H9 (cell line): ENCODE results near the gene CLIP3. TPM values are rescaled to one million over a fixed set of nuclear protein-coding genes. Genes with fewer than 3 reads are reported as not detected.

Source experiments
- DNase-seq: peaks from one replicate; pipeline ENCODE4 v3.0.0-alpha.2; 2017
- H2AFZ ChIP-seq: one replicate; pipeline ENCODE4 v1.6.1; 2013; ENCODE audit warnings: mild to moderate bottlenecking, low read length, control low read depth, moderate library complexity
- H2AK5ac ChIP-seq: 2 replicates; pipeline ENCODE4 v1.6.1; 2013; ENCODE audit warnings: low read length, control low read depth, mixed read lengths; ENCODE audit not compliant: insufficient read length
- H2BK120ac ChIP-seq: one replicate; pipeline ENCODE4 v1.6.1; 2013; ENCODE audit warnings: low read depth, mild to moderate bottlenecking, low read length, control low read depth, inconsistent platforms; ENCODE audit not compliant: poor library complexity, severe bottlenecking
- H2BK12ac ChIP-seq: 2 replicates; pipeline ENCODE4 v1.6.1; 2013; ENCODE audit warnings: low read length, control low read depth, mixed read lengths, low read depth; ENCODE audit not compliant: insufficient read length
- H2BK15ac ChIP-seq: 2 replicates; pipeline ENCODE4 v1.6.1; 2013; ENCODE audit warnings: low read depth, low read length, control low read depth
- H2BK20ac ChIP-seq: one replicate; pipeline ENCODE4 v1.6.1; 2013; ENCODE audit warnings: low read depth, mild to moderate bottlenecking, low read length, control low read depth, inconsistent platforms; ENCODE audit not compliant: poor library complexity, severe bottlenecking
- H2BK5ac ChIP-seq: 2 replicates; pipeline ENCODE4 v1.6.1; 2013; ENCODE audit warnings: low read length, control low read depth, mixed read lengths; ENCODE audit not compliant: insufficient read length
- H3K14ac ChIP-seq: 2 replicates; pipeline ENCODE4 v1.6.1; 2013; ENCODE audit warnings: low read length, control low read depth; ENCODE audit not compliant: insufficient read depth
- H3K18ac ChIP-seq: 2 replicates; pipeline ENCODE4 v1.6.1; 2013; ENCODE audit warnings: low read depth, mild to moderate bottlenecking, mixed read lengths, low read length, control low read depth; ENCODE audit not compliant: insufficient read length
- H3K23ac ChIP-seq: 2 replicates; pipeline ENCODE4 v1.6.1; 2013; ENCODE audit warnings: low read length, control low read depth, mixed read lengths, low read depth; ENCODE audit not compliant: insufficient read length
- H3K23me2 ChIP-seq: 2 replicates; pipeline ENCODE4 v1.6.1; 2013; ENCODE audit warnings: low read depth, mild to moderate bottlenecking, mixed read lengths, low read length, control low read depth; ENCODE audit not compliant: insufficient read length, poor library complexity, severe bottlenecking
- H3K27ac ChIP-seq: 2 replicates; pipeline ENCODE4 v1.5.1; 2013; ENCODE audit warnings: low read length, control low read depth, mixed read lengths, low read depth; ENCODE audit not compliant: insufficient read length
- H3K27me3 ChIP-seq: 2 replicates; pipeline ENCODE4 v1.6.1; 2013; ENCODE audit warnings: low read length, control low read depth, inconsistent platforms; ENCODE audit not compliant: insufficient read depth
- H3K4ac ChIP-seq: 2 replicates; pipeline ENCODE4 v1.6.1; 2013; ENCODE audit warnings: low read depth, mild to moderate bottlenecking, control low read depth, inconsistent platforms, low read length, moderate library complexity
- H3K4me1 ChIP-seq: 2 replicates; pipeline ENCODE4 v1.6.1; 2013; ENCODE audit warnings: low read length, control low read depth, inconsistent platforms; ENCODE audit not compliant: insufficient read depth
- H3K4me2 ChIP-seq: 2 replicates; pipeline ENCODE4 v1.6.1; 2013; ENCODE audit warnings: low read length, control low read depth, mixed read lengths; ENCODE audit not compliant: insufficient read length, insufficient read depth
- H3K56ac ChIP-seq: 2 replicates; pipeline ENCODE4 v1.6.1; 2013; ENCODE audit warnings: low read depth, mild to moderate bottlenecking, mixed read lengths, low read length, control low read depth; ENCODE audit not compliant: insufficient read length
- H3K79me1 ChIP-seq: 2 replicates; pipeline ENCODE4 v1.6.1; 2013; ENCODE audit warnings: low read depth, mild to moderate bottlenecking, moderate library complexity, low read length, control low read depth, inconsistent platforms; ENCODE audit not compliant: insufficient read depth, poor library complexity, severe bottlenecking
- H3K79me2 ChIP-seq: 2 replicates; pipeline ENCODE4 v1.6.1; 2013; ENCODE audit warnings: low read length, control low read depth, inconsistent platforms; ENCODE audit not compliant: insufficient read depth
- H3K9ac ChIP-seq: 2 replicates; pipeline ENCODE4 v1.6.1; 2013; ENCODE audit warnings: low read length, control low read depth, mixed read lengths; ENCODE audit not compliant: insufficient read length; ENCODE audit errors: extremely low read depth
- H3K9me3 ChIP-seq: one replicate; pipeline ENCODE4 v1.6.1; 2013; ENCODE audit warnings: low read depth, low read length, inconsistent platforms; ENCODE audit not compliant: control insufficient read depth
- H3T11ph ChIP-seq: one replicate; pipeline ENCODE4 v1.6.1; 2013; ENCODE audit warnings: mild to moderate bottlenecking, low read length, control low read depth, inconsistent platforms
- H4K20me1 ChIP-seq: one replicate; pipeline ENCODE4 v1.6.1; 2013; ENCODE audit not compliant: control insufficient read depth, insufficient read length, insufficient read depth
- H4K5ac ChIP-seq: 2 replicates; pipeline ENCODE4 v1.6.1; 2013; ENCODE audit warnings: low read depth, mild to moderate bottlenecking, mixed read lengths, low read length, control low read depth; ENCODE audit not compliant: insufficient read length
- H4K8ac ChIP-seq: replicated peaks from 2 replicates; pipeline ENCODE4 v1.6.1; 2013; ENCODE audit warnings: low read length, control low read depth, mixed read lengths, low read depth; ENCODE audit not compliant: insufficient read length
- H4K91ac ChIP-seq: 2 replicates; pipeline ENCODE4 v1.6.1; 2013; ENCODE audit warnings: low read depth, mild to moderate bottlenecking, moderate library complexity, mixed read lengths, low read length, control low read depth; ENCODE audit not compliant: insufficient read length
- H3K27ac Mint-ChIP-seq, 3 experiments: 2 replicates in 2 of 3; 3 replicates in 1 of 3; pipeline ENCODE4 v1.8.0; 2020 to 2021; ENCODE audit warnings: mixed read lengths in 3 of 3, mild to moderate bottlenecking in 1 of 3, moderate library complexity in 1 of 3
- H3K27me3 Mint-ChIP-seq: 2 replicates; pipeline ENCODE4 v1.8.0; 2021; ENCODE audit warnings: low read depth, mild to moderate bottlenecking, moderate library complexity, mixed read lengths
- H3K36me3 Mint-ChIP-seq, 3 experiments: 2 replicates in 2 of 3; 3 replicates in 1 of 3; pipeline ENCODE4 v1.8.0; 2020 to 2021; ENCODE audit warnings: low read depth in 3 of 3, mixed read lengths in 3 of 3; ENCODE audit not compliant: insufficient read depth in 1 of 3
- H3K4me1 Mint-ChIP-seq, 2 experiments: 2 replicates each; pipeline ENCODE4 v1.8.0; 2020; ENCODE audit warnings: mixed read lengths in 2 of 2
- H3K4me3 Mint-ChIP-seq, 2 experiments: 2 replicates in 1 of 2; 3 replicates in 1 of 2; pipeline ENCODE4 v1.8.0; 2020 to 2021; ENCODE audit warnings: mild to moderate bottlenecking in 2 of 2, mixed read lengths in 2 of 2, moderate library complexity in 1 of 2
- H3K9me3 Mint-ChIP-seq, 2 experiments: 2 replicates in 1 of 2; 3 replicates in 1 of 2; pipeline ENCODE4 v1.8.0; 2020; ENCODE audit warnings: mild to moderate bottlenecking in 2 of 2, mixed read lengths in 2 of 2, moderate library complexity in 1 of 2
- WGBS: extraction: QIAGEN DNeasy Blood & Tissue Kit; methylation state at CpG from one replicate; pipeline ENCODE4 v1.1.7; 2013; ENCODE audit warnings: missing lambda C conversion rate, low lambda C conversion rate, mixed read lengths; ENCODE audit not compliant: insufficient read length; ENCODE audit errors: extremely low coverage; 5-methylcytosine and 5-hydroxymethylcytosine counted together
- total RNA-seq: library from RNA; stranded (reverse); gene quantifications from 2 replicates; pipeline ENCODE4 v1.2.1, GENCODE V29; 2021
- TF ChIP-seq, protein P1 (sequence below): fragments of 200-600 bp; sonication (generic); conservative IDR thresholded peaks from 3 replicates; pipeline ENCODE4 v1.8.0; 2021; ENCODE audit warnings: antibody characterized with exemption, mild to moderate bottlenecking

The CLIP3 gene
- total RNA-seq, 1 experiment from 2014 or later: 19.7 TPM

DNA sequence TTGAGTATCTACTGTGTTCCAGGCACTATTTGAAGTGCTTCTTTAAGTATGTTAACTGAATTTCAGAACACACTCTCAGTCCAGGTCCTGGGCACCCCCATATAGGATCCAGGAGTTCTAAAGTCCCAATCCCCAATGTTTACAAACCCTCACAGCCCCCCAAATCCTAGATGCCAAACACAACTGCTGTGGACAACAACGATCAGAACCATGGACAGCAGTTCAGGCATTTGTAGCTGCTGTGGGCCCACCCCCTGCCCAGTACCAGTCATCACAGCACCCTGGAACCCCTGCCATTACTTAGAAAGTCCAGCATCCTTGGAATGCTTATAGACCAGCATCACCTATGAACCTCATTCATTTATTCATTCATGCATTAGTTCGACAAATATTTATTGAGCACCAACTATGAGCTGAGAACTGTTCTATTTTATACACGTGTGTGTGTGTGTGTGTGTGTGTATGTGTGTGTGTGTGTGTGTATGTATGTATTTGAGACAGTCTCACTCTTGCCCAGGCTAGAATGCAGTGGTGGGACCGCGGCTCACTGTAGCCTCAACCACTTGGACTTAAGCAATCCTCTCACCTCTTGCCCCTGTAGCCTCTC is 57.0 kb downstream of the CLIP3 start:
- Histone ChIP-seq H3K9me3 (no peaks in the 10 kb centered on the region), H4K8ac (no peak overlapping the region), H3T11ph (no peak overlapping the region), H4K20me1 (no peaks in the 10 kb centered on the region), H2BK15ac (no peak overlapping the region), H3K23ac (no peak overlapping the region), H2BK120ac (no peak overlapping the region), H3K79me1 (no peaks in the 10 kb centered on the region), H3K9ac (no peak overlapping the region), H3K56ac (no peak overlapping the region), H3K23me2 (no peaks in the 10 kb centered on the region), H2BK5ac (no peak overlapping the region), H2BK20ac (no peak overlapping the region), H3K4me2 (no peak overlapping the region), H2BK12ac (no peak overlapping the region), H3K79me2 (no peaks in the 10 kb centered on the region), H3K14ac (no peak overlapping the region), H3K18ac (no peak overlapping the region), H2AK5ac (no peak overlapping the region), H4K5ac (no peak overlapping the region), H2AFZ (no peak overlapping the region), H3K4ac (no peak overlapping the region), H3K4me1 (no peaks in the 10 kb centered on the region), H3K27ac (no peak overlapping the region), H4K91ac (no peak overlapping the region), H3K27me3 (no peaks in the 10 kb centered on the region)
- Mint-ChIP-seq H3K27ac (no peak overlapping the region), H3K4me1 (peaks cover 15 to 19% of the 10 kb centered on the region in 2 experiments), H3K9me3 (no peaks in the 10 kb centered on the region; a peak in 2 of 5 replicates), H3K27me3 (peaks cover 30% of the 10 kb centered on the region), H3K36me3 (no peaks in the 10 kb centered on the region), H3K4me3 (0 out of 5 replicates have a peak overlapping the region, but pooled peaks of 1 of the 2 experiments have one; percentile 21)
- no CpG with 5 or more reads among the region's 5 CpGs for whole genome bisulfite sequencing
- DNase-seq: no peak
- TF ChIP-seq, protein P1, sequence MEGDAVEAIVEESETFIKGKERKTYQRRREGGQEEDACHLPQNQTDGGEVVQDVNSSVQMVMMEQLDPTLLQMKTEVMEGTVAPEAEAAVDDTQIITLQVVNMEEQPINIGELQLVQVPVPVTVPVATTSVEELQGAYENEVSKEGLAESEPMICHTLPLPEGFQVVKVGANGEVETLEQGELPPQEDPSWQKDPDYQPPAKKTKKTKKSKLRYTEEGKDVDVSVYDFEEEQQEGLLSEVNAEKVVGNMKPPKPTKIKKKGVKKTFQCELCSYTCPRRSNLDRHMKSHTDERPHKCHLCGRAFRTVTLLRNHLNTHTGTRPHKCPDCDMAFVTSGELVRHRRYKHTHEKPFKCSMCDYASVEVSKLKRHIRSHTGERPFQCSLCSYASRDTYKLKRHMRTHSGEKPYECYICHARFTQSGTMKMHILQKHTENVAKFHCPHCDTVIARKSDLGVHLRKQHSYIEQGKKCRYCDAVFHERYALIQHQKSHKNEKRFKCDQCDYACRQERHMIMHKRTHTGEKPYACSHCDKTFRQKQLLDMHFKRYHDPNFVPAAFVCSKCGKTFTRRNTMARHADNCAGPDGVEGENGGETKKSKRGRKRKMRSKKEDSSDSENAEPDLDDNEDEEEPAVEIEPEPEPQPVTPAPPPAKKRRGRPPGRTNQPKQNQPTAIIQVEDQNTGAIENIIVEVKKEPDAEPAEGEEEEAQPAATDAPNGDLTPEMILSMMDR: no peak
